DND-41 (cell line): ENCODE data around the gene FN3K.

Experiments
- ATAC-seq: fragments of 200-7000 bp; cut with Tn5 transposase; 3 replicates; pipeline ENCODE4 v1.9.1; 2021; ENCODE audit warnings: low read depth; ENCODE audit not compliant: insufficient read depth
- DNase-seq: peaks from one replicate; pipeline ENCODE4 v3.0.0-alpha.2; 2020
- H2AFZ ChIP-seq: 2 replicates; pipeline ENCODE4 v1.6.0; 2012; ENCODE audit warnings: low read depth, low read length
- H3K27ac ChIP-seq: 2 replicates; pipeline ENCODE4 v1.5.1; 2012; ENCODE audit warnings: low read length, inconsistent platforms
- H3K27me3 ChIP-seq: fragments of 200-600 bp; sonication (generic); 2 replicates; pipeline ENCODE4 v1.6.0; 2012; ENCODE audit warnings: low read length, mild to moderate bottlenecking, inconsistent platforms; ENCODE audit not compliant: insufficient read depth, poor library complexity
- H3K36me3 ChIP-seq: 2 replicates; pipeline ENCODE4 v1.5.1; 2012; ENCODE audit warnings: low read length, inconsistent platforms; ENCODE audit not compliant: insufficient read depth
- H3K4me1 ChIP-seq: 2 replicates; pipeline ENCODE4 v1.5.1; 2012; ENCODE audit warnings: mild to moderate bottlenecking, low read length; ENCODE audit not compliant: insufficient read depth
- H3K4me2 ChIP-seq: 2 replicates; pipeline ENCODE4 v1.6.0; 2012; ENCODE audit warnings: mild to moderate bottlenecking, moderate library complexity, low read length, inconsistent platforms; ENCODE audit not compliant: insufficient read depth
- H3K4me3 ChIP-seq, 2 experiments: fragments of 200-600 bp in 1 of 2; shearing (Covaris generic) in 1 of 2; 2 replicates each; pipeline ENCODE4 v1.5.1; 2012 to 2016; ENCODE audit warnings: inconsistent platforms in 2 of 2, low read length in 2 of 2, mild to moderate bottlenecking in 2 of 2, low read depth in 1 of 2, moderate library complexity in 1 of 2
- H3K79me2 ChIP-seq: 2 replicates; pipeline ENCODE4 v1.6.0; 2012; ENCODE audit warnings: low read length, inconsistent platforms; ENCODE audit not compliant: insufficient read depth
- H3K9ac ChIP-seq: 2 replicates; pipeline ENCODE4 v1.6.0; 2012; ENCODE audit warnings: low read depth, mild to moderate bottlenecking, inconsistent platforms, low read length, moderate library complexity
- H3K9me3 ChIP-seq: 2 replicates; pipeline ENCODE4 v1.5.1; 2012; ENCODE audit warnings: low read length, moderate library complexity, mild to moderate bottlenecking, inconsistent platforms; ENCODE audit not compliant: insufficient read depth, severe bottlenecking
- H4K20me1 ChIP-seq: 2 replicates; pipeline ENCODE4 v1.6.0; 2012; ENCODE audit warnings: low read length; ENCODE audit not compliant: insufficient read depth
- CTCF ChIP-seq: IDR thresholded peaks from 2 replicates; pipeline ENCODE4 v1.5.1; 2012; ENCODE audit warnings: borderline replicate concordance, low read length, moderate library complexity, mild to moderate bottlenecking; ENCODE audit not compliant: poor library complexity, severe bottlenecking; ENCODE audit errors: extremely low read depth
- EZH2 ChIP-seq: IDR thresholded peaks from 3 replicates; pipeline ENCODE4 v1.6.1; 2012; ENCODE audit warnings: borderline replicate concordance, low read depth, mild to moderate bottlenecking, moderate library complexity, low read length, inconsistent platforms; ENCODE audit not compliant: severe bottlenecking

Gene FN3K

DNA sequence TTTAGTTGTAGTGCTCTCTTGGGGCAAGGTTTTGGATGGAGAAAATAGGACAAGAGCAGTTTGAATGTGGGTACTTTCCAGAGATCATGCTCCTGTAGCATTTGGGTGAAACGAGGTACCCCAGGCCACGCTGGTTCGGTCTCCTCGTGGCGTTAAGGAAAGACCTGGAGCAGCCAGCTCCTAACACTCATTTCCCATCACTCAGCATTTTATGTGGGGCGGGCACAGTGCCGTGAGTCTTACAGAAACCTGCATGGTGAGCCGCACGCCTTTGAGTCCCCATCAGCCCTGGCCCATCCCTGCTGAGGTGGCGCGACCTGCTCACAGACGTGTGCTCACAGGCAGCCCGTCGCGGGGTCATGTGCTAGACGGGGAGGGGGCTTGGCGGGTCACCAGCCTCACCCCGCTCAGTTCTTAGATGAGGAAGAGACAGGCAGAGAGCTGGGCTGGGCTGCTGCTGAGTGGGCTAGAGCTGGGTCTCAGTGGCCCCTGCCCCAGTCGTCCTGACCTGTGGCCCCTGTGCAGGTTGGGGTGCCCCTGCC lies 53.7 kb downstream of the FN3K start:
- H3K79me2 ChIP-seq, result peaks cover 74% of the 10 kb centered on the region
- H3K9ac ChIP-seq, result no peak overlapping the region
- H3K9me3 ChIP-seq, result no peaks in the 10 kb centered on the region
- ATAC-seq (0 out of 3 replicates have a peak, but pooled peaks have one; percentile 12), DNase-seq (no peak)
- no peak overlapping the region for H3K4me2 ChIP-seq
- peaks cover 29% of the 10 kb centered on the region for H4K20me1 ChIP-seq
- no peaks in the 10 kb centered on the region for H3K4me1 ChIP-seq
- TF ChIP-seq EZH2 (no peak), CTCF (no peak)
- H3K27me3 ChIP-seq, result no peaks in the 10 kb centered on the region
- no peak overlapping the region for H3K4me3 ChIP-seq
- H2AFZ ChIP-seq, result no peak overlapping the region
- no peak overlapping the region for H3K27ac ChIP-seq
- H3K36me3 ChIP-seq, result peaks cover 43% of the 10 kb centered on the region

GRCh38 chr17:82789806-82790205 lies 54.4 kb downstream of the FN3K start:
- Histone ChIP-seq H3K4me1 (no peaks in the 10 kb centered on the region), H3K4me3 (no peak overlapping the region), H3K27me3 (no peaks in the 10 kb centered on the region), H3K4me2 (no peak overlapping the region), H4K20me1 (peaks cover 36% of the 10 kb centered on the region), H2AFZ (no peak overlapping the region), H3K27ac (0 out of 2 replicates have a peak overlapping the region, but pooled peaks have one; percentile 20), H3K36me3 (peaks cover 41% of the 10 kb centered on the region), H3K9me3 (no peaks in the 10 kb centered on the region), H3K79me2 (peaks cover 76% of the 10 kb centered on the region), H3K9ac (no peak overlapping the region)
- no peak for ATAC-seq
- no peak for TF ChIP-seq CTCF
- no peak for TF ChIP-seq EZH2
- no peak for DNase-seq

DNA sequence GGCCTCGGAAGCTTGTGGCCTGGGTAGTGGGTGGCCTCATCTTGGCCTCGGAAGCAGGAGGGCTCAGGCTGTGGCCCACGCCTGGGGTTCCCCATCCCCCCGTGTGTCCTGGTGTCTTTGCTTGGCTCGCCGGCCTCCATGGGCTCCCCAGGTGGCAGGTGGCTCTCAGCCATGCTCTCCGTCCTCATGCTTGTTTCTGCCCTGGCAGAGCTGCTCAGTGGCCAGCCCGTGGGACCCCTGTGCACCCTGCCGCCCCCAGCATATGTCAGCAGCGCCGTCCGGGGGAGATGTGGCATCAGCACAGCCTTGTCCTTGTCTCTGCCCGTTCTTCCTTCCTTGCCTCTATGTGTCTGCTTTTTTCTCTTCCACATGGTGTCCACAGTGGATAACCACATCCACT lies 55.0 kb downstream of the FN3K start:
- DNase-seq (no peak), ATAC-seq (no peak)
- H3K4me1 ChIP-seq, result no peaks in the 10 kb centered on the region
- no peak overlapping the region for H3K4me3 ChIP-seq
- H3K27me3 ChIP-seq, result no peaks in the 10 kb centered on the region
- H3K36me3 ChIP-seq, result peaks cover 47% of the 10 kb centered on the region
- no peak overlapping the region for H3K4me2 ChIP-seq
- peaks cover 41% of the 10 kb centered on the region for H4K20me1 ChIP-seq
- no peak for TF ChIP-seq EZH2
- no peak for TF ChIP-seq CTCF
- H2AFZ ChIP-seq, result no peak overlapping the region
- peak overlapping the region; percentile 14; the same call in 1 of the 2 replicates for H3K27ac ChIP-seq
- no peak overlapping the region for H3K9ac ChIP-seq
- H3K9me3 ChIP-seq, result no peaks in the 10 kb centered on the region
- H3K79me2 ChIP-seq, result peaks cover 81% of the 10 kb centered on the region
